Glutamatergic neuron (in vitro differentiated cells): ENCODE measurements around the gene TTLL9. TPM values are rescaled to one million over a fixed set of nuclear protein-coding genes. Genes with fewer than 3 reads are reported as not detected.

ENCODE experiments used
- DNase-seq: peaks from one replicate; pipeline ENCODE4 v3.0.0; 2022
- H3K27ac Mint-ChIP-seq: one replicate; pipeline ENCODE4 v1.8.0; 2020; ENCODE audit warnings: mild to moderate bottlenecking, mixed read lengths, inconsistent platforms; ENCODE audit not compliant: unreplicated experiment
- H3K27me3 Mint-ChIP-seq: one replicate; pipeline ENCODE4 v1.8.0; 2020; ENCODE audit warnings: mild to moderate bottlenecking, moderate library complexity, mixed read lengths, inconsistent platforms; ENCODE audit not compliant: unreplicated experiment
- H3K36me3 Mint-ChIP-seq: one replicate; pipeline ENCODE4 v1.8.0; 2020; ENCODE audit warnings: mild to moderate bottlenecking, mixed read lengths, inconsistent platforms; ENCODE audit not compliant: unreplicated experiment
- H3K4me1 Mint-ChIP-seq: one replicate; pipeline ENCODE4 v1.8.0; 2020; ENCODE audit warnings: mild to moderate bottlenecking, low read depth, mixed read lengths, inconsistent platforms; ENCODE audit not compliant: unreplicated experiment
- H3K4me3 Mint-ChIP-seq: one replicate; pipeline ENCODE4 v1.8.0; 2020; ENCODE audit warnings: mild to moderate bottlenecking, mixed read lengths, inconsistent platforms; ENCODE audit not compliant: unreplicated experiment
- H3K9me3 Mint-ChIP-seq: one replicate; pipeline ENCODE4 v1.8.0; 2020; ENCODE audit warnings: mild to moderate bottlenecking, moderate library complexity, mixed read lengths, inconsistent platforms; ENCODE audit not compliant: unreplicated experiment
- total RNA-seq: library from RNA; stranded (reverse); fragmentation: NEBNext Ultra II Directional; extraction: Animal tissue kit (Norgen Biotek cat#: 25700); gene quantifications from one replicate; pipeline ENCODE4 v1.2.1, GENCODE V29; 2021; ENCODE audit not compliant: unreplicated experiment
- TF ChIP-seq, protein P1 (sequence below): fragments of 200-600 bp; sonication (generic); IDR thresholded peaks from one replicate; pipeline ENCODE4 v1.5.0; 2021; ENCODE audit not compliant: partially characterized antibody, unreplicated experiment

TTLL9 gene
- total RNA-seq, 1 donor from 2014 or later, result 1.5 TPM

DNA sequence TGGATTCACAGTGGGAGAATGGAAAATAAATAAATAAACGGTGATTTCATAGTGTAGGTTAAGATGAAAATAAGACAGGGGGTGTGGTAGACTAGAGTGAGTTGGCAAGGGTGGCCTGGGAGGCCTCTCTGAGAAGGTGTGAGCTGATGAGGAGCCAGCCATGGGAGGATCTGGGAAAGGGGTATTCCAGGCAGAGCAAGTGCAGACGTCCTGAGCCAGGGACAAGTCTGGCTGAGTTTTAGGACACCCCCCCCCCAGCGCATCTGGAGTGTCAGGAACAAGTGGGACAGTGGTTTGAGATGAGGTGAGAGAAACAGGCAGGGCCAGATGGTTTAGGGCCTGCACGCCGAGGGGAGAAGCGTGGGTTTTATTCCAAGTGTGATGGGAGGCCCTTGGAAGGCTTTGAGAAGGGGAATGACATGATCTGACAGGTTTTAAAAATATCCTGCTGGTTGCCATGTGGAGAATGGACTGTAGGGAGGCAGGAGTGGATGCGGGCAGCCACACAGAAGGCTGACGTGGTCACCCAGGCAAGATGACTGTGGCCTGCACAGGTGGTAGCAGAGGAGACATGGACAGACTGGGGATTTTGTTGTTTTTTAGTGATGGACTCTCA lies 118.7 kb downstream of the TTLL9 start:
- peaks cover 19% of the 10 kb centered on the region for H3K27me3 Mint-ChIP-seq
- TF ChIP-seq, protein P1, sequence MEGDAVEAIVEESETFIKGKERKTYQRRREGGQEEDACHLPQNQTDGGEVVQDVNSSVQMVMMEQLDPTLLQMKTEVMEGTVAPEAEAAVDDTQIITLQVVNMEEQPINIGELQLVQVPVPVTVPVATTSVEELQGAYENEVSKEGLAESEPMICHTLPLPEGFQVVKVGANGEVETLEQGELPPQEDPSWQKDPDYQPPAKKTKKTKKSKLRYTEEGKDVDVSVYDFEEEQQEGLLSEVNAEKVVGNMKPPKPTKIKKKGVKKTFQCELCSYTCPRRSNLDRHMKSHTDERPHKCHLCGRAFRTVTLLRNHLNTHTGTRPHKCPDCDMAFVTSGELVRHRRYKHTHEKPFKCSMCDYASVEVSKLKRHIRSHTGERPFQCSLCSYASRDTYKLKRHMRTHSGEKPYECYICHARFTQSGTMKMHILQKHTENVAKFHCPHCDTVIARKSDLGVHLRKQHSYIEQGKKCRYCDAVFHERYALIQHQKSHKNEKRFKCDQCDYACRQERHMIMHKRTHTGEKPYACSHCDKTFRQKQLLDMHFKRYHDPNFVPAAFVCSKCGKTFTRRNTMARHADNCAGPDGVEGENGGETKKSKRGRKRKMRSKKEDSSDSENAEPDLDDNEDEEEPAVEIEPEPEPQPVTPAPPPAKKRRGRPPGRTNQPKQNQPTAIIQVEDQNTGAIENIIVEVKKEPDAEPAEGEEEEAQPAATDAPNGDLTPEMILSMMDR, result no peak
- H3K27ac Mint-ChIP-seq, result peak overlapping the region; percentile 1
- H3K9me3 Mint-ChIP-seq, result peaks cover 17% of the 10 kb centered on the region
- H3K4me1 Mint-ChIP-seq, result peaks cover 39% of the 10 kb centered on the region
- H3K36me3 Mint-ChIP-seq, result peaks cover 4% of the 10 kb centered on the region
- DNase-seq, result no peak
- H3K4me3 Mint-ChIP-seq, result peak overlapping the region; percentile 3

DNA sequence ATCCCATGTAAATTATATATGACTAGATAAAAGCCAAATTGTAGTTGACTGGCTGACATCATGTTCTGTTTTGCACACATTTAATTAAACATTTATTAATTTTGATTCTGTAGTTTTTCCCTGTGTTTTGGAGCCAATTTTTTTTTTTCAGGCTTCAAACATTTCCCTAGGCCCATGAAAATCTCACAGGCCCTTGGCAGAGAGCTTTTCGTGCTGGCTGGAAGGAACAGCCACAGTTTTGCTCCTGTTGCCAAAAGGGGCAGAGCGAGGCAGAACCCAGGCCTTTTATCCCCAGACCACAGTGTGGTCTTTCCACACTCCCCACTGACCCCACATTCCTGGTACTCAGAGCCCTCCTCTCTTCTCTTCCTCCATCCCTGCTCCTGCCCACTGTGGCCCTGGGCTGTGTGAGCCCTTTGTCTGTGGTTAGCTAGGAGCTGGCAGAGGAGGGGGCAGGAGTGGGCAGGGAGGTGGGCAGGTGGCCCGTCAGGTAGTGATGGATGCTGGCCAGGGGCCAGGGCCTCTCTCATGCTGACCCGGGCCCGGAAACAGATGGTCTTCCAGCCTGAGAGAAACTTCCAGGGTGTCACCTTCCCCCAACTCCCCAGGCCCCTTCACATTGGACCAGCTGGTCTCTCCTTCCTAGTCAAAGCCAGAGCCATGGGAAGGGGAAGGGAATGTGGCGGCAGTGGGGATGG lies 120.4 kb downstream of the TTLL9 start:
- H3K4me3 Mint-ChIP-seq, result no peak overlapping the region
- no peak for DNase-seq
- peaks cover 39% of the 10 kb centered on the region for H3K4me1 Mint-ChIP-seq
- H3K27ac Mint-ChIP-seq, result no peak overlapping the region
- TF ChIP-seq, protein P1, result no peak
- H3K9me3 Mint-ChIP-seq, result peaks cover 18% of the 10 kb centered on the region
- peaks cover 5% of the 10 kb centered on the region for H3K36me3 Mint-ChIP-seq
- peaks cover 22% of the 10 kb centered on the region for H3K27me3 Mint-ChIP-seq

DNA sequence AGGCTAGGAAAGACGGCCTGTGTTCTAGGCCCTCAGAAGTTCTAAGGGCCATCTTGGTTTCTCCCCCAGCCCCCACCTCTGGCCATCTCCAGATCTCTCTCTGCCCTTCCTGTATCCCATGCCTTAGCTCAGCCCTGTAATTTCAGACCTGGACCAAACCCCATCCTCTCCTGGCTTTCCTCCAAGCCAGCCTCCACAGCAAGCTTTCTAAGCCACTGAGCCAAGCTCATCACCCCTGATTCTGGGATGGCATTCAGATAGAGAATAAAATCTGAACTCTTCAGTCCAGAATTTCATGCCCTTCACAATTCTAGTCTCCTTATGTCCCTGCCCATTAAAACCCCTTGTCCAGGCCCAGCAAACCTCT lies 120.9 kb downstream of the TTLL9 start:
- DNase-seq, result no peak
- peak overlapping the region; percentile 73 for H3K4me3 Mint-ChIP-seq
- peaks cover 26% of the 10 kb centered on the region for H3K27me3 Mint-ChIP-seq
- peaks cover 20% of the 10 kb centered on the region for H3K9me3 Mint-ChIP-seq
- peaks cover 11% of the 10 kb centered on the region for H3K36me3 Mint-ChIP-seq
- H3K4me1 Mint-ChIP-seq, result peaks cover 39% of the 10 kb centered on the region
- TF ChIP-seq, protein P1, result no peak
- H3K27ac Mint-ChIP-seq, result peak overlapping the region; percentile 67

DNA sequence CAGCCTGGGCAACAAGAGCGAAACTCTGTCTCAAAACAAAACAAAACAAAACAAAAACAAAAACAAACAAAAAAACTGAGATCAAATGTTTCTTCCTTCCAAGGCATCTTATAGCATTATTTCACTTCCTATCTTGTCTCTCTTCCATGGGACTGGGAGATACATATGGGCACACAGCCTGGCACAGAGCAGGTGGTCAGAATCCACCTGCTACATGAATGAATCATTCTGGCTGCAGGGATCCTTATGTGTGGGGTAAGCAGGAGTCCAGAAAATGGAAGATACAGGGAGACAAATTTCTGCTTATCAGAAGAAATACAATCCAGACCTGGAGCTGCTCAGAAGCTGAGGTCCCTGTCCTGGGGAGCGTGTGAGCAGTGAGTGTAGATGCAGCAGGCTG lies 121.7 kb downstream of the TTLL9 start:
- no peak for DNase-seq
- Mint-ChIP-seq H3K4me3 (no peak overlapping the region), H3K4me1 (peaks cover 41% of the 10 kb centered on the region), H3K36me3 (peaks cover 18% of the 10 kb centered on the region), H3K27me3 (peaks cover 32% of the 10 kb centered on the region), H3K27ac (no peak overlapping the region), H3K9me3 (peaks cover 25% of the 10 kb centered on the region)
- TF ChIP-seq, protein P1, result no peak

Other genes with a start within 250 kb of the TTLL9 start
- not detected for gene COX4I2, start 232.7 kb upstream of the TTLL9 start, total RNA-seq
- gene BCL2L1, start 147.8 kb upstream of the TTLL9 start, total RNA-seq, result 136 TPM
- 44.7 TPM for gene TPX2, start 131.3 kb upstream of the TTLL9 start, total RNA-seq
- gene MYLK2, start 51.3 kb upstream of the TTLL9 start, total RNA-seq, result 0.69 TPM
- not detected for gene FOXS1, start 25.0 kb upstream of the TTLL9 start, total RNA-seq
- 19.3 TPM for gene DUSP15, start 107 bp upstream of the TTLL9 start, total RNA-seq
- 69.5 TPM for gene PDRG1, start 81.4 kb downstream of the TTLL9 start, total RNA-seq
- gene XKR7, start 97.5 kb downstream of the TTLL9 start, total RNA-seq, result 284 TPM
- gene CCM2L, start 139.8 kb downstream of the TTLL9 start, total RNA-seq, result 6.3 TPM
- 0.78 TPM for gene HCK, start 181.6 kb downstream of the TTLL9 start, total RNA-seq
- 106 TPM for gene TM9SF4, start 239.1 kb downstream of the TTLL9 start, total RNA-seq